ENCODE measurements around the gene PAQR9. TPM values are rescaled to one million over a fixed set of nuclear protein-coding genes. Genes with fewer than 3 reads are reported as not detected.

Gene PAQR9
- polyA plus RNA-seq, 1 of the 3 experiments (the other 2 are of a cell fraction): 0.16 TPM

DNA sequence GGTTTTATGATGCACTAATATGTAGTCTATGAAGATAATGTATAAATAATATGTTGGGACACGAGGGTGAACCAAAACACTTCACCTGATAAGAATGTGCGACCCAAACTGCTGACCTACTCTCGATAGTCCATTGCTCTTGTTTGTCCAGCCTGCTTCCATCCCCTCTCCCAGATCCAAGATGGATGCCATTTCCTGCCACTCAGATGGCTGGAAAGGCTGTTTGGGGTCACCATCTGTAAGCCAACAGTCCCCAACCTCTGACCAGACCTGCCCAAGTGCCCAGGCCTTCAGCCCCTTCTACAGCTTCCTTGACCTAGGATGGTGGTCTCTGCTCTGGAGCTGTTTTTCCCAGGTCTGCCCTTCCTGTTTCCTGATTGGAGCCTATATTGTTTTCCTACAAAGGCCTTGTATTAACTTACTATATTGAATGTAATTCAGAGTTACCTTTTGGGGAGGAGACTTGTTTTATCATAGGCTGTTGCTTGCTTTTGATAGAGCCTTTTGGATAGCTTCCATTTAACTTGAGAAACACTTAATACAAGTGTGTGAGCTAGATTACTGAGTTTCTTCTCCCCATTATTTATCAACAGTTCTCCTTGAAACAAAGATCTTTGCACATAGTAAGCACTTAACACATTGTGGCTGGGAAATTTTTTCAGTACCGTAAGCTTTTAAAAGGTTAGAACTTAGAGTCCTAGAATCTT lies 5.0 kb upstream of the PAQR9 start (continued):
- TF ChIP-seq MXI1 (IDR thresholded peaks at IDR 0.05; ENCODE audit: low read depth, low read length) (no peak), SMC3 (IDR thresholded peaks at IDR 0.05; ENCODE audit: low read depth, low read length) (no peak), ELF1 (IDR thresholded peaks at IDR 0.05) (no peak), SIN3A (IDR thresholded peaks at IDR 0.05; ENCODE audit: borderline replicate concordance, low read depth, low read length) (no peak), FOXM1 (IDR thresholded peaks at IDR 0.05; ENCODE audit: low read depth) (no peak), EZH2phosphoT487 (IDR thresholded peaks at IDR 0.05; ENCODE audit: borderline replicate concordance, low read depth) (no peak), TAF1 (IDR thresholded peaks at IDR 0.05; ENCODE audit: borderline replicate concordance, low read depth, low read length) (no peak), YY1 (IDR thresholded peaks at IDR 0.05; ENCODE audit: low read depth) (no peak), RXRA (IDR thresholded peaks at IDR 0.05; ENCODE audit: borderline replicate concordance, low read depth) (no peak), GABPA (IDR thresholded peaks at IDR 0.05; ENCODE audit: low read depth) (no peak), TEAD4 (IDR thresholded peaks at IDR 0.05; ENCODE audit: borderline replicate concordance, insufficient read depth) (no peak), TCF12 (IDR thresholded peaks at IDR 0.05) (no peak)
- TF ChIP-seq, protein P1, sequence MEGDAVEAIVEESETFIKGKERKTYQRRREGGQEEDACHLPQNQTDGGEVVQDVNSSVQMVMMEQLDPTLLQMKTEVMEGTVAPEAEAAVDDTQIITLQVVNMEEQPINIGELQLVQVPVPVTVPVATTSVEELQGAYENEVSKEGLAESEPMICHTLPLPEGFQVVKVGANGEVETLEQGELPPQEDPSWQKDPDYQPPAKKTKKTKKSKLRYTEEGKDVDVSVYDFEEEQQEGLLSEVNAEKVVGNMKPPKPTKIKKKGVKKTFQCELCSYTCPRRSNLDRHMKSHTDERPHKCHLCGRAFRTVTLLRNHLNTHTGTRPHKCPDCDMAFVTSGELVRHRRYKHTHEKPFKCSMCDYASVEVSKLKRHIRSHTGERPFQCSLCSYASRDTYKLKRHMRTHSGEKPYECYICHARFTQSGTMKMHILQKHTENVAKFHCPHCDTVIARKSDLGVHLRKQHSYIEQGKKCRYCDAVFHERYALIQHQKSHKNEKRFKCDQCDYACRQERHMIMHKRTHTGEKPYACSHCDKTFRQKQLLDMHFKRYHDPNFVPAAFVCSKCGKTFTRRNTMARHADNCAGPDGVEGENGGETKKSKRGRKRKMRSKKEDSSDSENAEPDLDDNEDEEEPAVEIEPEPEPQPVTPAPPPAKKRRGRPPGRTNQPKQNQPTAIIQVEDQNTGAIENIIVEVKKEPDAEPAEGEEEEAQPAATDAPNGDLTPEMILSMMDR (IDR thresholded peaks at IDR 0.05): no peak
- TF ChIP-seq, protein P2, sequence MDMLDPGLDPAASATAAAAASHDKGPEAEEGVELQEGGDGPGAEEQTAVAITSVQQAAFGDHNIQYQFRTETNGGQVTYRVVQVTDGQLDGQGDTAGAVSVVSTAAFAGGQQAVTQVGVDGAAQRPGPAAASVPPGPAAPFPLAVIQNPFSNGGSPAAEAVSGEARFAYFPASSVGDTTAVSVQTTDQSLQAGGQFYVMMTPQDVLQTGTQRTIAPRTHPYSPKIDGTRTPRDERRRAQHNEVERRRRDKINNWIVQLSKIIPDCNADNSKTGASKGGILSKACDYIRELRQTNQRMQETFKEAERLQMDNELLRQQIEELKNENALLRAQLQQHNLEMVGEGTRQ (IDR thresholded peaks at IDR 0.05; ENCODE audit: borderline replicate concordance, low read depth, low read length): no peak

DNA sequence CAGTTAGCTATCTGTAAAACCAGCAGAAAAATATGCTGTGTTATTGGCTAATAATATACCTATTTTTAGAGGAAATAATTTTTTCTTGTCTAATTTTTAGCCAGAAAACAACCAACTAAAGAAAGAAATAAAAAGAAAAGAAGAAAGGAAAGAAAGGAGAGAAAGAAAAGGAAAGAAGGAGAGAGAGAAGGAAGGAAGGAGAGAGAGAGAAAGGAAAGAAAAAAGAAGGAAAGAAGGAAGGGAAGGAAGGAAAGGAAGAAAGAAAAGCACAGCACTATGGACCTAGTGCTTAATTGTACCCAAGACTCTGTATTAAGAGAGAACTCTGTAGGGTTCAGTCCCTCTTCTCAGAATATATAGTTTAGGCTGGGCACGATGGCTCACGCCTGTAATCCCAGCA lies 3.3 kb upstream of the PAQR9 start:
- ChIA-PET CTCF (interaction anchor here (0.6 to 1.0 kb wide), 3 partner anchors 28 to 380 kb away, joined by 3 to 5 read pairs (median 3); no protein-coding TSS in a partner anchor), POLR2A (interaction anchor here (0.6 kb wide), 1 partner anchor 46 kb away, joined by 4 read pairs; no protein-coding TSS in a partner anchor)
- Histone ChIP-seq H2AFZ (ENCODE audit: low read depth) (no peak overlapping the region), H3K9me2 (no peaks in the 10 kb centered on the region), H3K4me3 (ENCODE audit: low read depth in 2 of 2, low read length in 1 of 2) (no peak overlapping the region), H4K20me1 (ENCODE audit: insufficient read depth) (no peaks in the 10 kb centered on the region), H3K4me2 (no peak overlapping the region), H3K9me3 (no peaks in the 10 kb centered on the region), H3K79me2 (ENCODE audit: insufficient read depth) (no peaks in the 10 kb centered on the region), H3K4me1 (ENCODE audit: control insufficient read depth in 1 of 2, insufficient read depth in 2 of 2, low read depth in 1 of 2, low read length in 1 of 2) (peaks cover 3 to 6% of the 10 kb centered on the region in 2 experiments; a peak in 1 of 4 replicates), H3K27ac (ENCODE audit: low read depth in 2 of 2, low read length in 1 of 2) (no peak overlapping the region), H3K36me3 (replicated peaks in 1 of 2; ENCODE audit: control insufficient read depth in 1 of 2, insufficient read depth in 2 of 2, low read length in 1 of 2) (no peaks in the 10 kb centered on the region), H3K27me3 (ENCODE audit: insufficient read depth) (no peaks in the 10 kb centered on the region), H3K9ac (no peak overlapping the region), H3F3A (replicated peaks; ENCODE audit: insufficient read depth) (no peaks in the 10 kb centered on the region)
- 93% methylated on average over 2 of the region's 2 CpGs for WGBS (ENCODE audit: low lambda C conversion rate)
- TF ChIP-seq ELF1 (IDR thresholded peaks at IDR 0.05): no peak
- TF ChIP-seq MEF2A (IDR thresholded peaks at IDR 0.05; ENCODE audit: borderline replicate concordance, low read depth): no peak
- no peak for TF ChIP-seq RXRA (IDR thresholded peaks at IDR 0.05; ENCODE audit: borderline replicate concordance, low read depth)
- TF ChIP-seq, protein P3, sequence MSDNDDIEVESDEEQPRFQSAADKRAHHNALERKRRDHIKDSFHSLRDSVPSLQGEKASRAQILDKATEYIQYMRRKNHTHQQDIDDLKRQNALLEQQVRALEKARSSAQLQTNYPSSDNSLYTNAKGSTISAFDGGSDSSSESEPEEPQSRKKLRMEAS (IDR thresholded peaks at IDR 0.05; ENCODE audit: low read depth): no peak
- TF ChIP-seq, protein P1 (IDR thresholded peaks at IDR 0.05): no peak
- no peak for DNase-seq

Data from SK-N-SH (cell line).